Esophagus squamous epithelium (tissue), 4 donors: ENCODE results near the gene DSCAML1.

Source experiments
- CTCF ChIP-seq, 6 experiments: fragments of 450-650 bp in 4 of 6; fragments of 200-600 bp in 2 of 6; sonication (generic) in 2 of 6; IDR thresholded peaks; one replicate each; pipeline ENCODE4 v1.5.1; 2016 to 2019; ENCODE audit warnings: antibody characterized with exemption in 6 of 6, mild to moderate bottlenecking in 4 of 6, moderate library complexity in 4 of 6
- POLR2A ChIP-seq, 4 donors: fragments of 450-650 bp; IDR thresholded peaks; one replicate each; pipeline ENCODE4 v1.6.1; 2017; ENCODE audit warnings: antibody characterized with exemption in 4 of 4, mild to moderate bottlenecking in 4 of 4, moderate library complexity in 3 of 4

- TF ChIP-seq CTCF (IDR thresholded peaks at IDR 0.05): no peak
- no peak for TF ChIP-seq POLR2A (IDR thresholded peaks at IDR 0.05)
These were observed 28.5 kb downstream of the DSCAML1 start for GRCh38 chr11:117768506-117768905.
